ENCODE data around the gene CD79B. TPM values are rescaled to one million over a fixed set of nuclear protein-coding genes. Genes with fewer than 3 reads are reported as not detected.

CD79B gene
- total and polyA plus RNA-seq, 2 of the 8 experiments (the other 6 are each of a cell fraction or from before 2014, with no cell fraction given), result 1.5 to 3.9 TPM

GRCh38 chr17:63967953-63968352, 35.8 kb upstream of the CD79B start (continued):
- no peak for TF ChIP-seq CHD7 (IDR thresholded peaks at IDR 0.05; ENCODE audit: insufficient replicate concordance, low read length)
- TF ChIP-seq RAD21 (IDR thresholded peaks at IDR 0.05 in 1 of 2, conservative IDR thresholded peaks at IDR 0.05 in 1 of 2; ENCODE audit: low read depth in 2 of 2, low read length in 2 of 2), result no peak
- TF ChIP-seq FOSL1 (IDR thresholded peaks at IDR 0.05; ENCODE audit: insufficient read depth, low read depth, low read length), result no peak
- no peak for TF ChIP-seq BCL11A (IDR thresholded peaks at IDR 0.05; ENCODE audit: low read depth in 2 of 2, low read length in 2 of 2)
- no peak for TF ChIP-seq POLR2AphosphoS5 (IDR thresholded peaks at IDR 0.05; ENCODE audit: low read depth, low read length)
- no peak for TF ChIP-seq MAFK (IDR thresholded peaks at IDR 0.05; ENCODE audit: low read depth, low read length)
- no peak for TF ChIP-seq SIRT6 (IDR thresholded peaks at IDR 0.05; ENCODE audit: low read length)
- no peak for TF ChIP-seq TAF7 (optimal IDR thresholded peaks at IDR 0.05; ENCODE audit: borderline replicate concordance, low read depth, low read length)
- no peak for TF ChIP-seq NRF1 (IDR thresholded peaks at IDR 0.05; ENCODE audit: low read depth, low read length)
- no peak for TF ChIP-seq E2F6 (IDR thresholded peaks at IDR 0.05)
- no peak for TF ChIP-seq ZNF274 (IDR thresholded peaks at IDR 0.05; ENCODE audit: borderline replicate concordance, extremely low read depth, low read length)
